ENCODE results near the gene ZNF808. TPM values are rescaled to one million over a fixed set of nuclear protein-coding genes. Genes with fewer than 3 reads are reported as not detected.

Gene ZNF808
- total RNA-seq, 1 experiment from 2014 or later: 35.7 TPM

DNA sequence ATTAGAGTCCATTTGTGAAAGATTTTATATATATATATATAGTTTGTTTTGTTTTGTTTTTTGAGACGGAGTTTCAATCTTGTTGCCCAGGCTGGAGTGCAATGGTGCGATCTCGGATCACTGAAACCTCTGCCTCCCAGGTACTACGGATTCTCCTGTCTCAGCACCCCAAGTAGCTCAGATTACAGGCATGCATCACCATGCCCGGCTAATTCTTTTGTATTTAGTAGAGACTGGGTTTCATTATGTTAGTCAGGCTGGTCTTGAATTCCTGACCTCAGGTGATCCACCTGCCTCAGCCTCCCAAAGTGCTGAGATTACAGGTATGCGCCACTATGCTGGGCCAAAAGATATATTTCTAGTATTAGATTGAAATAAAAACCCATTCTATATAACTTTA lies 38.7 kb downstream of the ZNF808 start:
- Histone ChIP-seq H3K23me2 (ENCODE audit: insufficient read length, low read depth, low read length, poor library complexity, severe bottlenecking) (peaks cover 9% of the 10 kb centered on the region), H2AK5ac (ENCODE audit: insufficient read length, low read length) (no peak overlapping the region), H3K18ac (ENCODE audit: insufficient read length, low read depth, low read length) (no peak overlapping the region), H3K56ac (ENCODE audit: insufficient read length, low read depth, low read length) (no peak overlapping the region), H2BK120ac (ENCODE audit: low read depth, low read length, poor library complexity, severe bottlenecking) (no peak overlapping the region), H3K4me2 (ENCODE audit: insufficient read depth, insufficient read length, low read length) (no peak overlapping the region), H3K23ac (ENCODE audit: insufficient read length, low read depth, low read length) (no peak overlapping the region), H2BK15ac (ENCODE audit: low read depth, low read length) (no peak overlapping the region), H3K9ac (ENCODE audit: extremely low read depth, insufficient read length, low read length) (no peak overlapping the region), H2AFZ (ENCODE audit: low read length) (no peak overlapping the region), H3K79me1 (ENCODE audit: insufficient read depth, low read depth, low read length, poor library complexity, severe bottlenecking) (no peaks in the 10 kb centered on the region), H3K79me2 (ENCODE audit: insufficient read depth, low read length) (no peaks in the 10 kb centered on the region; the same call in 1 of the 2 replicates), H3K14ac (ENCODE audit: insufficient read depth, low read length) (no peak overlapping the region), H3K4me1 (ENCODE audit: insufficient read depth, low read length) (no peaks in the 10 kb centered on the region; the same call in 1 of the 2 replicates), H3K27ac (ENCODE audit: insufficient read length, low read depth, low read length) (no peak overlapping the region), H3K4ac (ENCODE audit: low read depth, low read length) (no peak overlapping the region), H4K91ac (ENCODE audit: insufficient read length, low read depth, low read length) (no peak overlapping the region), H2BK20ac (ENCODE audit: low read depth, low read length, poor library complexity, severe bottlenecking) (no peak overlapping the region), H2BK12ac (ENCODE audit: insufficient read length, low read depth, low read length) (no peak overlapping the region), H3K27me3 (ENCODE audit: insufficient read depth, low read length) (no peaks in the 10 kb centered on the region), H4K8ac (replicated peaks; ENCODE audit: insufficient read length, low read depth, low read length) (no peak overlapping the region), H3T11ph (ENCODE audit: low read length) (no peak overlapping the region), H4K20me1 (ENCODE audit: control insufficient read depth, insufficient read depth, insufficient read length) (peaks cover 3% of the 10 kb centered on the region), H3K9me3 (ENCODE audit: control insufficient read depth, low read depth, low read length) (no peaks in the 10 kb centered on the region), H4K5ac (ENCODE audit: insufficient read length, low read depth, low read length) (no peak overlapping the region), H2BK5ac (ENCODE audit: insufficient read length, low read length) (no peak overlapping the region)
- Mint-ChIP-seq H3K36me3 (ENCODE audit: insufficient read depth in 1 of 3, low read depth in 3 of 3) (peaks cover 0 to 19% (median 15%) of the 10 kb centered on the region in 3 experiments; a peak in 6 of 7 replicates), H3K27ac (no peak overlapping the region), H3K27me3 (ENCODE audit: low read depth) (no peaks in the 10 kb centered on the region), H3K9me3 (no peaks in the 10 kb centered on the region), H3K4me1 (peaks cover 31 to 32% of the 10 kb centered on the region in 2 experiments), H3K4me3 (no peak overlapping the region)
- WGBS (ENCODE audit: extremely low coverage, insufficient read length, low lambda C conversion rate): no CpG with 5 or more reads among the region's 6 CpGs
- TF ChIP-seq, protein P1, sequence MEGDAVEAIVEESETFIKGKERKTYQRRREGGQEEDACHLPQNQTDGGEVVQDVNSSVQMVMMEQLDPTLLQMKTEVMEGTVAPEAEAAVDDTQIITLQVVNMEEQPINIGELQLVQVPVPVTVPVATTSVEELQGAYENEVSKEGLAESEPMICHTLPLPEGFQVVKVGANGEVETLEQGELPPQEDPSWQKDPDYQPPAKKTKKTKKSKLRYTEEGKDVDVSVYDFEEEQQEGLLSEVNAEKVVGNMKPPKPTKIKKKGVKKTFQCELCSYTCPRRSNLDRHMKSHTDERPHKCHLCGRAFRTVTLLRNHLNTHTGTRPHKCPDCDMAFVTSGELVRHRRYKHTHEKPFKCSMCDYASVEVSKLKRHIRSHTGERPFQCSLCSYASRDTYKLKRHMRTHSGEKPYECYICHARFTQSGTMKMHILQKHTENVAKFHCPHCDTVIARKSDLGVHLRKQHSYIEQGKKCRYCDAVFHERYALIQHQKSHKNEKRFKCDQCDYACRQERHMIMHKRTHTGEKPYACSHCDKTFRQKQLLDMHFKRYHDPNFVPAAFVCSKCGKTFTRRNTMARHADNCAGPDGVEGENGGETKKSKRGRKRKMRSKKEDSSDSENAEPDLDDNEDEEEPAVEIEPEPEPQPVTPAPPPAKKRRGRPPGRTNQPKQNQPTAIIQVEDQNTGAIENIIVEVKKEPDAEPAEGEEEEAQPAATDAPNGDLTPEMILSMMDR (conservative IDR thresholded peaks at IDR 0.05): no peak
- DNase-seq: no peak
